Measurements from ENCODE around the gene HSD17B8. TPM values are rescaled to one million over a fixed set of nuclear protein-coding genes. Genes with fewer than 3 reads are reported as not detected.

Gene HSD17B8
- total and polyA plus RNA-seq, 10 of the 15 experiments (the other 5 are each of a cell fraction or from before 2014, with no cell fraction given): 3.1 to 54.3 (median 26.5) TPM

DNA sequence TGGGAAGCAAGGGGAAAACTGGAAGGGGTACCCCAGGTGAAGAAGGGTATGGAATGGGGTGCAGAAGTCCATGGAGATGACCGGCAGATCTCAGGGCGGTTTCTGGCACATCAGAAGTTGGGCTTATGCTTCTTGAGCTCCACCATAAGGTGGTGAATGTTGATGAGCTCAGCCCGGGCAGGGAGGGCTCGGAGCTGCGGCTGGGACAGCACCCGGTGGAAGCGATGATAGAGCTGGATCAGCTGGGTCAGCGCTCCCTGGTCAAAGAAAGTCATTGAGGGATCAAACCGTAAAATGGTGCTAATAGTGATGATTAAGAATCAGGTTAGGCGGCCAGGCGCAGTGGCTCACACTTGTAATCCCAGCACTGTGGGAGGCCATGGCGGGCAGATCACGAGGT is 46.3 kb downstream of the HSD17B8 start:
- no peak overlapping the region for H3K27ac ChIP-seq (ENCODE audit: control insufficient read depth, insufficient read depth)
- RAD21 ChIA-PET (ENCODE audit: unreplicated experiment): interaction anchor here (1.3 to 3.1 kb wide), 2 partner anchors 21 to 77 kb away, joined by 3 to 25 read pairs; partner anchors contain the start of genes RPS18 and VPS52

More for the DNA sequence above, 46.3 kb downstream of the HSD17B8 start:
- CTCF ChIA-PET: interaction anchor here (1.1 to 3.8 kb wide), 7 partner anchors 10 to 317 kb away, joined by 3 to 26 read pairs (median 6); partner anchors contain the start of genes B3GALT4, RGL2, RPS18 and VPS52
- SMC1A ChIA-PET (ENCODE audit: uncharacterized antibody, unreplicated experiment): interaction anchor here (0.7 to 3.4 kb wide), 6 partner anchors 18 to 101 kb away, joined by 3 to 17 read pairs (median 4); no protein-coding TSS in a partner anchor
- peak overlapping the region; percentile 98 for H3K4me2 ChIP-seq (ENCODE audit: control insufficient read depth, insufficient read depth)
- no peak for FAIRE-seq
- no peak for ATAC-seq
- intact Hi-C loops (cut with micrococcal nuclease; ENCODE audit: unreplicated experiment) (no loop called here), in situ Hi-C loops (cut with MboI) (no loop called here)
- peaks cover 13% of the 10 kb centered on the region for H3K79me2 ChIP-seq (ENCODE audit: control insufficient read depth, insufficient read depth, low read length)
- peaks cover 2 to 12% of the 10 kb centered on the region in 2 experiments; a peak in 2 of 4 replicates for H3K36me3 ChIP-seq (ENCODE audit: control insufficient read depth in 2 of 2, insufficient read depth in 2 of 2, low read length in 1 of 2)
- WGBS (ENCODE audit: insufficient coverage, insufficient replicate concordance, low lambda C conversion rate, missing lambda C conversion rate): 97% methylated on average over 13 of the region's 13 CpGs
- peaks cover 10% of the 10 kb centered on the region for H3K4me1 ChIP-seq (ENCODE audit: control insufficient read depth, insufficient read depth, low read length)
- DNase-seq (ENCODE audit: low read depth, low spot score): no peak
- TF ChIP-seq KLF5 (IDR thresholded peaks at IDR 0.05; ENCODE audit: partially characterized antibody) (no peak), BMI1 (IDR thresholded peaks at IDR 0.05; ENCODE audit: borderline replicate concordance) (no peak), ZBED1 (IDR thresholded peaks at IDR 0.05; ENCODE audit: borderline replicate concordance) (no peak)
- TF ChIP-seq, protein P1, sequence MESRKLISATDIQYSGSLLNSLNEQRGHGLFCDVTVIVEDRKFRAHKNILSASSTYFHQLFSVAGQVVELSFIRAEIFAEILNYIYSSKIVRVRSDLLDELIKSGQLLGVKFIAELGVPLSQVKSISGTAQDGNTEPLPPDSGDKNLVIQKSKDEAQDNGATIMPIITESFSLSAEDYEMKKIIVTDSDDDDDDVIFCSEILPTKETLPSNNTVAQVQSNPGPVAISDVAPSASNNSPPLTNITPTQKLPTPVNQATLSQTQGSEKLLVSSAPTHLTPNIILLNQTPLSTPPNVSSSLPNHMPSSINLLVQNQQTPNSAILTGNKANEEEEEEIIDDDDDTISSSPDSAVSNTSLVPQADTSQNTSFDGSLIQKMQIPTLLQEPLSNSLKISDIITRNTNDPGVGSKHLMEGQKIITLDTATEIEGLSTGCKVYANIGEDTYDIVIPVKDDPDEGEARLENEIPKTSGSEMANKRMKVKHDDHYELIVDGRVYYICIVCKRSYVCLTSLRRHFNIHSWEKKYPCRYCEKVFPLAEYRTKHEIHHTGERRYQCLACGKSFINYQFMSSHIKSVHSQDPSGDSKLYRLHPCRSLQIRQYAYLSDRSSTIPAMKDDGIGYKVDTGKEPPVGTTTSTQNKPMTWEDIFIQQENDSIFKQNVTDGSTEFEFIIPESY (IDR thresholded peaks at IDR 0.05): no peak
- TF ChIP-seq, protein P2, sequence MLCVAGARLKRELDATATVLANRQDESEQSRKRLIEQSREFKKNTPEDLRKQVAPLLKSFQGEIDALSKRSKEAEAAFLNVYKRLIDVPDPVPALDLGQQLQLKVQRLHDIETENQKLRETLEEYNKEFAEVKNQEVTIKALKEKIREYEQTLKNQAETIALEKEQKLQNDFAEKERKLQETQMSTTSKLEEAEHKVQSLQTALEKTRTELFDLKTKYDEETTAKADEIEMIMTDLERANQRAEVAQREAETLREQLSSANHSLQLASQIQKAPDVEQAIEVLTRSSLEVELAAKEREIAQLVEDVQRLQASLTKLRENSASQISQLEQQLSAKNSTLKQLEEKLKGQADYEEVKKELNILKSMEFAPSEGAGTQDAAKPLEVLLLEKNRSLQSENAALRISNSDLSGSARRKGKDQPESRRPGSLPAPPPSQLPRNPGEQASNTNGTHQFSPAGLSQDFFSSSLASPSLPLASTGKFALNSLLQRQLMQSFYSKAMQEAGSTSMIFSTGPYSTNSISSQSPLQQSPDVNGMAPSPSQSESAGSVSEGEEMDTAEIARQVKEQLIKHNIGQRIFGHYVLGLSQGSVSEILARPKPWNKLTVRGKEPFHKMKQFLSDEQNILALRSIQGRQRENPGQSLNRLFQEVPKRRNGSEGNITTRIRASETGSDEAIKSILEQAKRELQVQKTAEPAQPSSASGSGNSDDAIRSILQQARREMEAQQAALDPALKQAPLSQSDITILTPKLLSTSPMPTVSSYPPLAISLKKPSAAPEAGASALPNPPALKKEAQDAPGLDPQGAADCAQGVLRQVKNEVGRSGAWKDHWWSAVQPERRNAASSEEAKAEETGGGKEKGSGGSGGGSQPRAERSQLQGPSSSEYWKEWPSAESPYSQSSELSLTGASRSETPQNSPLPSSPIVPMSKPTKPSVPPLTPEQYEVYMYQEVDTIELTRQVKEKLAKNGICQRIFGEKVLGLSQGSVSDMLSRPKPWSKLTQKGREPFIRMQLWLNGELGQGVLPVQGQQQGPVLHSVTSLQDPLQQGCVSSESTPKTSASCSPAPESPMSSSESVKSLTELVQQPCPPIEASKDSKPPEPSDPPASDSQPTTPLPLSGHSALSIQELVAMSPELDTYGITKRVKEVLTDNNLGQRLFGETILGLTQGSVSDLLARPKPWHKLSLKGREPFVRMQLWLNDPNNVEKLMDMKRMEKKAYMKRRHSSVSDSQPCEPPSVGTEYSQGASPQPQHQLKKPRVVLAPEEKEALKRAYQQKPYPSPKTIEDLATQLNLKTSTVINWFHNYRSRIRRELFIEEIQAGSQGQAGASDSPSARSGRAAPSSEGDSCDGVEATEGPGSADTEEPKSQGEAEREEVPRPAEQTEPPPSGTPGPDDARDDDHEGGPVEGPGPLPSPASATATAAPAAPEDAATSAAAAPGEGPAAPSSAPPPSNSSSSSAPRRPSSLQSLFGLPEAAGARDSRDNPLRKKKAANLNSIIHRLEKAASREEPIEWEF (IDR thresholded peaks at IDR 0.05; ENCODE audit: insufficient replicate concordance, low read depth, low read length): no peak
- H3K4me3 ChIP-seq: no peak overlapping the region
- H3K9ac ChIP-seq (ENCODE audit: control insufficient read depth, insufficient read depth, low read length): peak overlapping the region; percentile 97; the same call in 1 of the 2 replicates
- no peak overlapping the region for H2AFZ ChIP-seq (ENCODE audit: control insufficient read depth, low read depth, low read length)
- H4K20me1 ChIP-seq (ENCODE audit: control insufficient read depth, insufficient read depth): no peaks in the 10 kb centered on the region
- H3K27me3 ChIP-seq (replicated peaks in 1 of 2; ENCODE audit: control insufficient read depth in 2 of 2, insufficient read depth in 2 of 2, low read length in 1 of 2): no peaks in the 10 kb centered on the region
- POLR2A ChIA-PET: interaction anchor here (0.6 to 5.2 kb wide), 12 partner anchors 12 to 1383 kb away, joined by 3 to 40 read pairs (median 4); partner anchors contain the start of genes B3GALT4, RING1, RPS18 and VPS52
- BruUV-seq (replicated peaks): no TSS peak
- H3K9me3 ChIP-seq (replicated peaks; ENCODE audit: control insufficient read depth, insufficient read depth, low read length): no peaks in the 10 kb centered on the region
